ENCODE measurements around the gene SNRPA. TPM values are rescaled to one million over a fixed set of nuclear protein-coding genes. Genes with fewer than 3 reads are reported as not detected.

The SNRPA gene
- total RNA-seq, 2 experiments from 2014 or later: 214 to 315 TPM

DNA sequence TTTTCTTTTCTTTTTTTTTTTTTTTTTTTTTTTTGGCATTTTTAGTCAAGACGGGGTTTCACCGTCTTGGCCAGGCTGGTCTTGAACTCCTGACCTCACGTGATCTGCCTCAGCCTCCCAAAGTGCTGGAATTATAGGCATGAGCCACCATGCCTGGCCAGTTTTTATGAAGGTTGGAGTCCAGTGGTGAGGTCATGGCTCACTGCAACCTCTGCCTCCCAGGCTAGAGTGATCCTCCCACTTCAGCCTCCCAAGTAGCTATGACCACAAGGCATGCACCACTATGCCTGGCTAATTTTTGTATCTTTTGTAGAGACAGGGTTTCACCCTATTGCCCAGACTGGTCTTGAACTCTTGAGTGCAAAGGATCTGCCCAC lies 4.2 kb downstream of the SNRPA start:
- POLR2A ChIA-PET: interaction anchor here (0.5 to 4.3 kb wide), 2 partner anchors 23 to 135 kb away, joined by 3 to 31 read pairs; partner anchors contain the start of gene RAB4B
- Histone ChIP-seq H3K79me2 (ENCODE audit: insufficient read depth, low read depth, low read length) (peaks cover 85% of the 10 kb centered on the region), H3K4me3 (ENCODE audit: low read depth, low read length, poor library complexity, severe bottlenecking) (peak overlapping the region; percentile 80), H3K36me3 (ENCODE audit: insufficient read depth, low read length) (peaks cover 84% of the 10 kb centered on the region), H4K20me1 (ENCODE audit: insufficient read depth, low read length) (peaks cover 25% of the 10 kb centered on the region), H3K9me2 (ENCODE audit: insufficient read depth, low read length) (no peaks in the 10 kb centered on the region), H2AFZ (ENCODE audit: low read length) (no peak overlapping the region), H3K4me1 (ENCODE audit: insufficient read depth, low read length, poor library complexity, severe bottlenecking) (peaks cover 35% of the 10 kb centered on the region), H3K27ac (ENCODE audit: low read depth, low read length, poor library complexity, severe bottlenecking) (peak overlapping the region; percentile 1), H3K4me2 (ENCODE audit: low read length) (peak overlapping the region; percentile 98), H3K9me3 (ENCODE audit: low read length) (no peaks in the 10 kb centered on the region)
- DNase-seq (ENCODE audit: low spot score): no peak
- no peak for TF ChIP-seq EZH2phosphoT487 (IDR thresholded peaks at IDR 0.05; ENCODE audit: borderline replicate concordance, low read depth, low read length)
- CTCF ChIA-PET (ENCODE audit: unreplicated experiment): no interaction called here
- BruUV-seq (replicated peaks): no TSS peak
- intact Hi-C loops (cut with micrococcal nuclease; ENCODE audit: unreplicated experiment): no loop called here

DNA sequence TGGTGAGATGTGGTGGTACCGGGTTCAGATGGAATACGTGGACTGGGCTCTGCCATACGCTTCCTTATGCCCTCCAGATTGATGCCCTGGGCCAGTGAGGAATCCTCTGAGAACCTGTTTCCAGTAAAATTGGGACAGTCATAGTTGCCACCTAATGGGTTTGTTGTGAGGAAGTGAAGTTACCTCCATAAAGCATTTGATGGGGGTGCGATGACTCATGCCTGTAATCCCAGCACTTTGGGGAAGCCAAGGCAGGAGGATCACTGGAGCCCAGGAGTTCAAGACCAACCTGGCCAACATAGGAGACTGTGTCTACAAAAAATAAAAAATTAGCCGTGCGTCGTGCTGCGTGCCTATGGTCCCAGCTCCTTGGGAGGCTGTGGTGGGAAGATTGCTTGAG lies 4.8 kb downstream of the SNRPA start:
- ChIA-PET CTCF (ENCODE audit: unreplicated experiment) (no interaction called here), POLR2A (interaction anchor here (4.3 kb wide), 1 partner anchor 23 kb away, joined by 31 read pairs; the partner anchor contains the start of gene RAB4B)
- H3K36me3 ChIP-seq (ENCODE audit: insufficient read depth, low read length): peaks cover 89% of the 10 kb centered on the region
- peaks cover 88% of the 10 kb centered on the region for H3K79me2 ChIP-seq (ENCODE audit: insufficient read depth, low read depth, low read length)
- H3K4me2 ChIP-seq (ENCODE audit: low read length): peak overlapping the region; percentile 98
- H3K9me3 ChIP-seq (ENCODE audit: low read length): no peaks in the 10 kb centered on the region
- no TSS peak for BruUV-seq (replicated peaks)
- TF ChIP-seq EZH2phosphoT487 (IDR thresholded peaks at IDR 0.05; ENCODE audit: borderline replicate concordance, low read depth, low read length): no peak
- TF ChIP-seq, protein P1, sequence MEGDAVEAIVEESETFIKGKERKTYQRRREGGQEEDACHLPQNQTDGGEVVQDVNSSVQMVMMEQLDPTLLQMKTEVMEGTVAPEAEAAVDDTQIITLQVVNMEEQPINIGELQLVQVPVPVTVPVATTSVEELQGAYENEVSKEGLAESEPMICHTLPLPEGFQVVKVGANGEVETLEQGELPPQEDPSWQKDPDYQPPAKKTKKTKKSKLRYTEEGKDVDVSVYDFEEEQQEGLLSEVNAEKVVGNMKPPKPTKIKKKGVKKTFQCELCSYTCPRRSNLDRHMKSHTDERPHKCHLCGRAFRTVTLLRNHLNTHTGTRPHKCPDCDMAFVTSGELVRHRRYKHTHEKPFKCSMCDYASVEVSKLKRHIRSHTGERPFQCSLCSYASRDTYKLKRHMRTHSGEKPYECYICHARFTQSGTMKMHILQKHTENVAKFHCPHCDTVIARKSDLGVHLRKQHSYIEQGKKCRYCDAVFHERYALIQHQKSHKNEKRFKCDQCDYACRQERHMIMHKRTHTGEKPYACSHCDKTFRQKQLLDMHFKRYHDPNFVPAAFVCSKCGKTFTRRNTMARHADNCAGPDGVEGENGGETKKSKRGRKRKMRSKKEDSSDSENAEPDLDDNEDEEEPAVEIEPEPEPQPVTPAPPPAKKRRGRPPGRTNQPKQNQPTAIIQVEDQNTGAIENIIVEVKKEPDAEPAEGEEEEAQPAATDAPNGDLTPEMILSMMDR (conservative IDR thresholded peaks at IDR 0.05; ENCODE audit: low read length): no peak
- H3K27ac ChIP-seq (ENCODE audit: low read depth, low read length, poor library complexity, severe bottlenecking): no peak overlapping the region
- no peak overlapping the region for H2AFZ ChIP-seq (ENCODE audit: low read length)
- intact Hi-C loops (cut with micrococcal nuclease; ENCODE audit: unreplicated experiment): no loop called here
- peaks cover 25% of the 10 kb centered on the region for H4K20me1 ChIP-seq (ENCODE audit: insufficient read depth, low read length)
- H3K9me2 ChIP-seq (ENCODE audit: insufficient read depth, low read length): no peaks in the 10 kb centered on the region
- peaks cover 35% of the 10 kb centered on the region for H3K4me1 ChIP-seq (ENCODE audit: insufficient read depth, low read length, poor library complexity, severe bottlenecking)
- DNase-seq (ENCODE audit: low spot score): no peak
- peak overlapping the region; percentile 80 for H3K4me3 ChIP-seq (ENCODE audit: low read depth, low read length, poor library complexity, severe bottlenecking)

DNA sequence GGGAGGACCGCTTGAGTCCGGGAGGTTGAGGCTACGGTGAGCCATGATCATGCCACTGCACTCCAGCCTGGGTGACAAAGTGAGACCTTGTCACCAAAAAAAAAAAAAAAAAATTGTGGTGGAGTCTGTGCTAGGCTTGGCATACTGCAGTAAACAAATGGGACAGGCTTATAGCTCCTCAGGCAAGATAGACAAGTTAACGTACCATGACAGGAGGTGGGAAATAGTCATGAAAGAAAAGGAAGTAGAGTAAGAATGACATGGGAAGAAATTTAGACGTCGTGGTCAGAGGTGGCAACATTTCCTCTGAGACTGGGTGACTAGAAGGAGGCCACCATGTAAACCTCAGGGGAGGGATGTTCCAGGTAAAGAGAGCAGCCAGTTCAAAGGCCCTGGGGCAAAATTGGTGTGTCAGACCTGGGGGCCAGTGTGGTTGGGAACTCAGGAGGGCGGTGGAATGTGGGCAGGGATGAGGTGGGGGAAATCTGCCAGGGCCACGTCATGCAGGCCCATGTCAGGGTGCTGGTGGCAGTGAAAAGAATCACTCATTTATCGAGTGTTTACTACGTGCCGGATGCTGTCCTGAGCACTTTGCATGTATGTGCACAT lies 5.6 kb downstream of the SNRPA start:
- H3K36me3 ChIP-seq (ENCODE audit: insufficient read depth, low read length): peaks cover 92% of the 10 kb centered on the region
- CTCF ChIA-PET (ENCODE audit: unreplicated experiment): no interaction called here
- H3K9me3 ChIP-seq (ENCODE audit: low read length): no peaks in the 10 kb centered on the region
- peaks cover 25% of the 10 kb centered on the region for H4K20me1 ChIP-seq (ENCODE audit: insufficient read depth, low read length)
- no TSS peak for BruUV-seq (replicated peaks)
- POLR2A ChIA-PET: interaction anchor here (1.0 kb wide), 1 partner anchor 22 kb away, joined by 4 read pairs; the partner anchor contains the start of gene RAB4B
- DNase-seq (ENCODE audit: low spot score): no peak
- H3K4me1 ChIP-seq (ENCODE audit: insufficient read depth, low read length, poor library complexity, severe bottlenecking): peaks cover 35% of the 10 kb centered on the region
- H3K4me3 ChIP-seq (ENCODE audit: low read depth, low read length, poor library complexity, severe bottlenecking): no peak overlapping the region
- no peaks in the 10 kb centered on the region for H3K9me2 ChIP-seq (ENCODE audit: insufficient read depth, low read length)
- no peak overlapping the region for H3K27ac ChIP-seq (ENCODE audit: low read depth, low read length, poor library complexity, severe bottlenecking)
- intact Hi-C loops (cut with micrococcal nuclease; ENCODE audit: unreplicated experiment): no loop called here
- TF ChIP-seq EZH2phosphoT487 (IDR thresholded peaks at IDR 0.05; ENCODE audit: borderline replicate concordance, low read depth, low read length): no peak
- TF ChIP-seq, protein P1 (conservative IDR thresholded peaks at IDR 0.05; ENCODE audit: low read length): no peak
- peak overlapping the region; percentile 98; the same call in 1 of the 2 replicates for H3K4me2 ChIP-seq (ENCODE audit: low read length)
- H3K79me2 ChIP-seq (ENCODE audit: insufficient read depth, low read depth, low read length): peaks cover 82% of the 10 kb centered on the region
- no peak overlapping the region for H2AFZ ChIP-seq (ENCODE audit: low read length)

Measured in OCI-LY7 (cell line).